GM06990 (cell line): ENCODE data around the gene SLC12A1.

Source experiments
- DNase-seq: peaks from one replicate; pipeline ENCODE4 v3.0.0-alpha.2; 2011; ENCODE audit not compliant: insufficient read length; ENCODE audit errors: extremely low read depth
- H3K27me3 ChIP-seq: replicated peaks from 2 replicates; pipeline ENCODE4 v1.6.0; 2011; ENCODE audit warnings: low read length; ENCODE audit not compliant: control insufficient read depth, insufficient read depth
- H3K36me3 ChIP-seq: 2 replicates; pipeline ENCODE4 v1.5.1; 2011; ENCODE audit warnings: low read length; ENCODE audit not compliant: control insufficient read depth, insufficient read depth
- H3K4me3 ChIP-seq: replicated peaks from 2 replicates; pipeline ENCODE4 v1.5.1; 2011; ENCODE audit warnings: low read depth, mild to moderate bottlenecking, control low read depth, low read length
- TF ChIP-seq, protein P1 (sequence below): IDR thresholded peaks from 2 replicates; pipeline ENCODE4 v1.5.1; 2011; ENCODE audit warnings: low read length, control low read depth, mild to moderate bottlenecking, inconsistent platforms; ENCODE audit not compliant: insufficient read depth, poor library complexity, severe bottlenecking

Gene SLC12A1

DNA sequence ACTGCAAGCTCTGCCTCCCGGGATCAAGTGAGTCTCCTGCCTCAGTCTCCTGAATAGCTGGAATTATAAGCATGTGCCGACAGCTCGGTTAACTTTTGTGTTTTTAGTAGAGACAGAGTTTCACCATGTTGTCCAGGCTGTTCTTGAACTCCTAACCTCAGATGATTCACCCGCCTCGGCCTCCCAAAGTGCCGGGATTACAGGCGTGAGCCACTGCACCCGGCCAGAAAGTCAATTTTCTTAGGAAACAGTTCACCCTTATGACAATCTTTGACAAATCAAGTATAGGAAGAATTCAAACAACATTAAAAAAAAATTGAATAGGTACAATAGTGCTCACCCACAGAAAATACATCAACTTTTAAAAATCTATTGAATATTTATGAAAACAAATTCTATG lies 101.5 kb downstream of the SLC12A1 start:
- no peak for DNase-seq
- Histone ChIP-seq H3K36me3 (no peaks in the 10 kb centered on the region), H3K4me3 (no peak overlapping the region), H3K27me3 (no peaks in the 10 kb centered on the region)
- TF ChIP-seq, protein P1, sequence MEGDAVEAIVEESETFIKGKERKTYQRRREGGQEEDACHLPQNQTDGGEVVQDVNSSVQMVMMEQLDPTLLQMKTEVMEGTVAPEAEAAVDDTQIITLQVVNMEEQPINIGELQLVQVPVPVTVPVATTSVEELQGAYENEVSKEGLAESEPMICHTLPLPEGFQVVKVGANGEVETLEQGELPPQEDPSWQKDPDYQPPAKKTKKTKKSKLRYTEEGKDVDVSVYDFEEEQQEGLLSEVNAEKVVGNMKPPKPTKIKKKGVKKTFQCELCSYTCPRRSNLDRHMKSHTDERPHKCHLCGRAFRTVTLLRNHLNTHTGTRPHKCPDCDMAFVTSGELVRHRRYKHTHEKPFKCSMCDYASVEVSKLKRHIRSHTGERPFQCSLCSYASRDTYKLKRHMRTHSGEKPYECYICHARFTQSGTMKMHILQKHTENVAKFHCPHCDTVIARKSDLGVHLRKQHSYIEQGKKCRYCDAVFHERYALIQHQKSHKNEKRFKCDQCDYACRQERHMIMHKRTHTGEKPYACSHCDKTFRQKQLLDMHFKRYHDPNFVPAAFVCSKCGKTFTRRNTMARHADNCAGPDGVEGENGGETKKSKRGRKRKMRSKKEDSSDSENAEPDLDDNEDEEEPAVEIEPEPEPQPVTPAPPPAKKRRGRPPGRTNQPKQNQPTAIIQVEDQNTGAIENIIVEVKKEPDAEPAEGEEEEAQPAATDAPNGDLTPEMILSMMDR = no peak

DNA sequence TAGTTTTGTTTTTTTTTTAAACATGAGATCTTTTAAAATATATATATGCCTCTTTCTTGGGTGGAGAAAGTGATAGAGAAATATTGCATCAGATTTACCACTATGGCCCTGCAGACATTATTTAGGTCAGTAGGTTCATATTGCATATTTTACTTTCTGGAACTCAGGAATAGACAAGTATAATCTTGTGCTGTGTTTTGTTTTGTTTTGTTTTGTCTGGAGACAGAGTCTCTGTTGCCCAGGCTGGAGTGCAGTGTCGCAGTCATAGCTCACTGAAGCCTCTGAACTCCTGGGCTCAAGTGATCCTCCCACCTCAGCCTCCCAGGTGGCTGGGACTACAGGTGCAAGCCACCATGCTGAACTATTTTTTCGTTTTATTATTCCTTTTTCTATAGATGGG lies 103.6 kb downstream of the SLC12A1 start:
- TF ChIP-seq, protein P1 = no peak
- DNase-seq = no peak
- Histone ChIP-seq H3K36me3 (no peaks in the 10 kb centered on the region), H3K27me3 (no peaks in the 10 kb centered on the region), H3K4me3 (no peak overlapping the region)

DNA sequence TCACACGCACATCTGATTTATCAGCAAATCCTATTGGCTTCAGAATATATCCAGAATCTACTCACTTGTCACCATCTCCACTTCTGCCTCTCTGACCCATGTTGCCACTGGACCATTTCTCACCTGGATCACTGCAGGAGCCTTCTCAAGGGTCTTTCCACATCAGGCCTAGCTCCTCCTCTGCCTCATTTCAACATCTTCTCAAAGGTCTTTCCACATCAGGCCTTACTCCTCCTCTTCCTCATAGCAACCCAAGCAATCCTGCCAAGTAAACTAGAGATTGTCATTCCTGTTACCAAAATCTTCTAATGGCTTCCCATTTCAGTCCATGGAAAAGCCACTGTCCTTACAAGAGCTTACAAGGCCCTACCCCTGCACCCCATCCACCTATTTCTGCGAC lies 107.1 kb downstream of the SLC12A1 start:
- H3K4me3 ChIP-seq = no peak overlapping the region
- H3K27me3 ChIP-seq = no peaks in the 10 kb centered on the region
- no peaks in the 10 kb centered on the region for H3K36me3 ChIP-seq
- DNase-seq = no peak
- TF ChIP-seq, protein P1 = no peak

DNA sequence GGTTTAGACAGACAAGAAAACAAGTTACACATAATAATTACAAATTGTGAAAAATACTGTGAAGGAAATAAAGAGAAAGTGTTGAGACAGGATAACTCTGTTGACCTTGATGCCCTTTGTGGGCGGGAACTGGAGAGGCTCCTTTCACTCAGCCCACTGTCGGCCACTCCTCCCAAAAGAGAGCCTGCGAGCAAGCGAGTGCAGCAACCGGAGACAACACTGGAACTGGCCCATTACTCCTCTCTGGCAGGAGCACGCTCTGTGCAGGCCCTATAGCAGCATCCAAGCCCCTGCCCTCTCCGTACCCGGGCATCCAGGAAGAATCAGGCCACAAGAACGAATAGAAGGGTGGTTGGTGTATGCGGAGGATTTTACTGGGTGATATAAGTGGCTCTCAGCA lies 108.9 kb downstream of the SLC12A1 start:
- DNase-seq = no peak
- Histone ChIP-seq H3K4me3 (no peak overlapping the region), H3K36me3 (no peaks in the 10 kb centered on the region), H3K27me3 (no peaks in the 10 kb centered on the region)
- TF ChIP-seq, protein P1 = no peak

DNA sequence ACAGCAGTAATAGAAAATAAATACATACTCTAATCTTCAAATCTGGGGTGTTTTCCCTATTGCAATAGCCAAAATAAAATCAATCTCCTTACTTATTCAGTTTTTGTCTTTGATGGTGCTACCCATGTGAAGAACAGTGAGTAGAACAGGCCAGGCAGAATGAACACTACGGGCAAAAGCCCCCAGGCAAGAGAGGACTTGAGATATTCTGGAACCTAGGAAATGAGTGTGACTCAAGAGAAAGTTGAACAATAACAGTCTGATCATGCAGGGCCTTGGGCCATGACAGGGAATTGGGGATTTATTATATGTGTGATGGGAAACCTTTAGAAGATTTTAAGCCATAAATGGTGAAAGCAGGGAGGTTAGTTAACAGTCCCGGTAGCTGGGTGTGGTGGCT lies 111.1 kb downstream of the SLC12A1 start:
- no peaks in the 10 kb centered on the region for H3K36me3 ChIP-seq
- DNase-seq = no peak
- no peak overlapping the region for H3K4me3 ChIP-seq
- H3K27me3 ChIP-seq = no peaks in the 10 kb centered on the region
- TF ChIP-seq, protein P1 = no peak

DNA sequence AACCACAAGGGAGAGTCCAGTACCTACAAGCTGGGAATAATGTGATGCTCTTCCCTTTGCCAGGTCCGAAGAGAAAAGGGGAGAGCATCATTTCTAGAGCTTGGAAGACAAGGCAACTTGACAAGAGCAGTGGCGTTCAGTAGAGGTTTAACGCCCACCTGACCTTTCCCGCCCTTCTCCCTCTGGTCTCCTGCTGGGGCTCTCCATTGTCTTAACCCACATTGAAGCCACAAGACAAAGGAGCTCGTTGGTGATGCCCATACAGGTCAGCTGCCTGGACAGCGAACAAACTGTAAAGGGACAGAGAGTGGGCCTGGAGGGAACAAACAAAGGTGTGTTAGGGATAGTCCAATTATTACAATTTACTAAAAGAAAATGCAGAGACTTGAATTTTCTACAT lies 112.0 kb downstream of the SLC12A1 start:
- Histone ChIP-seq H3K4me3 (no peak overlapping the region), H3K36me3 (no peaks in the 10 kb centered on the region), H3K27me3 (no peaks in the 10 kb centered on the region)
- TF ChIP-seq, protein P1 = no peak
- DNase-seq = no peak
